GM18909 (cell line): Measurements from ENCODE around the gene MLPH.
"Not testable (repeated sequence)": the region's sequence is repeated elsewhere in the genome, so short reads cannot be mapped to it uniquely, and the experiment has no call there.

Experiments
- ATAC-seq: cut with Tn5 transposase; IDR thresholded peaks from one replicate; pipeline ENCODE4 v1.9.1; 2021; ENCODE audit warnings: mild to moderate bottlenecking; ENCODE audit not compliant: unreplicated experiment, poor library complexity

Gene MLPH

GRCh38 chr2:237576974-237577373, 89.9 kb downstream of the MLPH start:
- ATAC-seq: no peak

- no peak for ATAC-seq
These were observed 90.4 kb downstream of the MLPH start for GRCh38 chr2:237577458-237577857.

- ATAC-seq: no peak
These were observed 91.2 kb downstream of the MLPH start for GRCh38 chr2:237577956-237578870.

GRCh38 chr2:237581326-237581725, 94.3 kb downstream of the MLPH start:
- ATAC-seq: no peak

- no peak for ATAC-seq
These were observed 95.0 kb downstream of the MLPH start for GRCh38 chr2:237581751-237582746.

GRCh38 chr2:237583385-237584295, 96.6 kb downstream of the MLPH start:
- ATAC-seq: no peak

GRCh38 chr2:237585590-237586221, 98.7 kb downstream of the MLPH start:
- no peak for ATAC-seq

- no peak for ATAC-seq
These were observed 101.1 kb downstream of the MLPH start for GRCh38 chr2:237588044-237588696.

- ATAC-seq: no peak
These were observed 103.5 kb downstream of the MLPH start, which contains the start of gene RAB17 for GRCh38 chr2:237590272-237591140. RAB17 (minus strand) TSS chr2:237590734; CDS start chr2:237586154, 4,580 bp downstream.

- ATAC-seq: no peak
These were observed 104.3 kb downstream of the MLPH start for GRCh38 chr2:237591141-237591881.

GRCh38 chr2:237592425-237592980, 105.5 kb downstream of the MLPH start:
- ATAC-seq: no peak

- ATAC-seq: no peak
These were observed 106.0 kb downstream of the MLPH start for GRCh38 chr2:237593036-237593435.

GRCh38 chr2:237593596-237594320, 106.7 kb downstream of the MLPH start:
- ATAC-seq: no peak

GRCh38 chr2:237594514-237594871, 107.4 kb downstream of the MLPH start:
- ATAC-seq: no peak

GRCh38 chr2:237595829-237596519, 108.9 kb downstream of the MLPH start:
- not testable (repeated sequence) for ATAC-seq
